HEK293T (cell line): Measurements from ENCODE around the gene OR10A5.

Experiments
- CTCF ChIA-PET: fragments of 350-600 bp; formaldehyde crosslinking; extraction: SDS; loops from one replicate; lab custom pipeline; 2021; ENCODE audit warnings: antibody characterized with exemption, inconsistent platforms; lab: Yijun Ruan, JAX
- POLR2A ChIA-PET: fragments of 350-600 bp; formaldehyde crosslinking; extraction: SDS; loops from one replicate; lab custom pipeline; 2020; ENCODE audit warnings: antibody characterized with exemption, inconsistent platforms; lab: Yijun Ruan, JAX
- DNase-seq: peaks from one replicate; pipeline ENCODE4 v3.0.0; 2012; ENCODE audit warnings: mixed read lengths; ENCODE audit errors: extremely low spot score
- ARNT ChIP-seq: fragments of 450-650 bp; IDR thresholded peaks from 2 replicates; pipeline ENCODE4 v1.6.1; 2017; ENCODE audit warnings: mild to moderate bottlenecking
- BHLHE40 ChIP-seq: fragments of 450-650 bp; IDR thresholded peaks from 2 replicates; pipeline ENCODE4 v1.6.1; 2016; ENCODE audit warnings: mild to moderate bottlenecking, moderate library complexity, borderline replicate concordance
- CTBP1 ChIP-seq: fragments of 450-650 bp; IDR thresholded peaks from 2 replicates; pipeline ENCODE4 v1.6.1; 2016; ENCODE audit warnings: borderline replicate concordance
- ELF4 ChIP-seq: fragments of 450-650 bp; IDR thresholded peaks from 2 replicates; pipeline ENCODE4 v1.6.1; 2017; ENCODE audit warnings: antibody characterized with exemption
- FOXA1 ChIP-seq: fragments of 450-650 bp; IDR thresholded peaks from 2 replicates; pipeline ENCODE4 v1.6.1; 2016; ENCODE audit warnings: mild to moderate bottlenecking
- FOXK2 ChIP-seq: fragments of 450-650 bp; IDR thresholded peaks from 2 replicates; pipeline ENCODE4 v1.6.1; 2016; ENCODE audit warnings: mild to moderate bottlenecking
- FOXM1 ChIP-seq: fragments of 450-650 bp; IDR thresholded peaks from 2 replicates; pipeline ENCODE4 v1.6.1; 2017; ENCODE audit warnings: mild to moderate bottlenecking, borderline replicate concordance
- HDGF ChIP-seq: fragments of 450-650 bp; IDR thresholded peaks from 2 replicates; pipeline ENCODE4 v1.6.1; 2017; ENCODE audit warnings: antibody characterized with exemption, borderline replicate concordance
- L3MBTL2 ChIP-seq: fragments of 450-650 bp; conservative IDR thresholded peaks from 2 replicates; pipeline ENCODE4 v1.6.1; 2016; ENCODE audit warnings: mild to moderate bottlenecking
- LEF1 ChIP-seq: fragments of 450-650 bp; IDR thresholded peaks from 2 replicates; pipeline ENCODE4 v1.6.1; 2017; ENCODE audit warnings: mild to moderate bottlenecking, borderline replicate concordance
- NFRKB ChIP-seq: fragments of 450-650 bp; IDR thresholded peaks from 2 replicates; pipeline ENCODE4 v1.6.1; 2016; ENCODE audit warnings: mild to moderate bottlenecking, moderate library complexity
- PKNOX1 ChIP-seq: fragments of 450-650 bp; IDR thresholded peaks from 2 replicates; pipeline ENCODE4 v1.6.1; 2016
- SP1 ChIP-seq: fragments of 450-650 bp; IDR thresholded peaks from 2 replicates; pipeline ENCODE4 v1.6.1; 2017
- SUZ12 ChIP-seq: fragments of 450-650 bp; IDR thresholded peaks from 2 replicates; pipeline ENCODE4 v1.6.1; 2016; ENCODE audit warnings: mild to moderate bottlenecking
- TARDBP ChIP-seq: fragments of 450-650 bp; IDR thresholded peaks from 2 replicates; pipeline ENCODE4 v1.6.1; 2016
- ZNF384 ChIP-seq: fragments of 450-650 bp; IDR thresholded peaks from 2 replicates; pipeline ENCODE4 v1.6.1; 2016

Gene OR10A5

DNA sequence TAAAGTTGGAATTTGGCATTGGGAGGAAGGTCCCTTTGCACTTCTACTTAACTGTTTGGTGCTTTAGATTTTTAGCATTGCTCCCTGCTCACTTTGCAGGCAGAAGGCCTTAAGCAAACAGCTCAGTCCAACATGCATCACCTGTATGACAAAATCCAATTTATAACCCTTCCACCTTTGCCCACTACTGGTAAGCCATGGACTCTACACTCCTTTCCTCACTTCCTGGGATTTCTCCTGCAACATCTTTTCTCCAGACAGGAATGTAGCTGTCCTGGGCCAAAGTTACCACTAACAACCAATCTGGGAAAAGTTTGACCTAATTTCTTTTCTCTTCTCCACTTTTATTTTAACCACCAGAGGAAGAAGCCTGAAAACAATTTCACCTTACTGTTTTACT, 48.6 kb downstream of the OR10A5 start:
- no peak for DNase-seq
- POLR2A ChIA-PET, result no interaction called here
- CTCF ChIA-PET, result no interaction called here

DNA sequence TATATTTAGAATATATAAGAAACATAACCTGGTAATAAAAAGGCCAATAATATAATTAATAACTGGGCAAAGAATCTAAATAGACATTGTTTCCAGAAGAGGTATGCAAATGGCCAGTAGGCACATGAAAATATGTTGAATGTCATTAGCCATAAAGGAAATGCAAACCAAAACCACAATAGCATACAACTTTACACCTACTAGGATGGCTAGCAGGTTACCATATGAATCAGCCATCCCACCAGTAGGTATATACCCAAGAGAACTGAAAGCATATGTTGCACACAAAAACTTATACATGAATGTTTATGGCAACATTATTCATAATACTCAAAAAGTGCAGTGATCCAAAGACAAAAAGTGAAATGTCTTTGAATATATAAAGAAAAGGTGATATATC, 49.5 kb downstream of the OR10A5 start:
- ChIA-PET POLR2A (no interaction called here), CTCF (no interaction called here)
- TF ChIP-seq FOXM1, result no peak
- no peak for DNase-seq

More for the DNA sequence above, 48.6 kb downstream of the OR10A5 start:
- TF ChIP-seq FOXK2 (no peak), FOXM1 (no peak), HDGF (no peak), ELF4 (no peak), LEF1 (no peak), BHLHE40 (no peak), ARNT (no peak), CTBP1 (no peak), FOXA1 (no peak), SUZ12 (no peak), SP1 (no peak), TARDBP (no peak), PKNOX1 (no peak), L3MBTL2 (no peak), NFRKB (no peak), ZNF384 (no peak)
